Keratinocyte (primary cell): ENCODE data around the gene STAB2.

Experiments
- EZH2 ChIP-seq: IDR thresholded peaks from one replicate; pipeline ENCODE4 v1.6.1; 2012; ENCODE audit warnings: inconsistent platforms, mild to moderate bottlenecking, low read length, moderate library complexity
- TF ChIP-seq, protein P1 (sequence below), 3 experiments: IDR thresholded peaks in 1 of 3; conservative IDR thresholded peaks in 1 of 3; optimal IDR thresholded peaks in 1 of 3; 2 replicates in 2 of 3; 3 replicates in 1 of 3; pipeline versions ENCODE3 to v1.5.1; 2011; ENCODE audit warnings: low read length in 3 of 3, mild to moderate bottlenecking in 3 of 3, moderate library complexity in 2 of 3, control low read depth in 1 of 3, inconsistent platforms in 1 of 3; ENCODE audit not compliant: insufficient read depth in 2 of 3; ENCODE audit errors: extremely low read depth in 1 of 3

DNA sequence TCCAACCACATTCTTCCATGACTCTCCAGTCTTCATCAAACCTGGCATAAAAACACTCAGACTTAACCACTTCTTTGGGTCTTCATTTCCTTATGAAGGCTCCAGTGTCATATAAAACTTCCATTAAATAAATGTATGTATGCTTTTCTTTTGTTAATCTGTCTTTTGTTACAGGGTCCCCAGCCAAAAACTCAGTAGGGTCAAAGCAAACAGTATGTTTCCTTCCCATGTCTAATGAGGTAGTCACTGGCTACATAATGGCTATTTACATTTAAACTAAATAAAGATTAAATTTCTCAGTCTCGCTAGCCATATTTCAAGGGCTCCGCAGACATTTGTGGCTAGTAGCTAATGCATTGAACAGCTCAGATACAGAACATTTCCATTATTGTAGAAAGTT lies 40.1 kb upstream of the STAB2 start:
- no peak for TF ChIP-seq EZH2
- TF ChIP-seq, protein P1, sequence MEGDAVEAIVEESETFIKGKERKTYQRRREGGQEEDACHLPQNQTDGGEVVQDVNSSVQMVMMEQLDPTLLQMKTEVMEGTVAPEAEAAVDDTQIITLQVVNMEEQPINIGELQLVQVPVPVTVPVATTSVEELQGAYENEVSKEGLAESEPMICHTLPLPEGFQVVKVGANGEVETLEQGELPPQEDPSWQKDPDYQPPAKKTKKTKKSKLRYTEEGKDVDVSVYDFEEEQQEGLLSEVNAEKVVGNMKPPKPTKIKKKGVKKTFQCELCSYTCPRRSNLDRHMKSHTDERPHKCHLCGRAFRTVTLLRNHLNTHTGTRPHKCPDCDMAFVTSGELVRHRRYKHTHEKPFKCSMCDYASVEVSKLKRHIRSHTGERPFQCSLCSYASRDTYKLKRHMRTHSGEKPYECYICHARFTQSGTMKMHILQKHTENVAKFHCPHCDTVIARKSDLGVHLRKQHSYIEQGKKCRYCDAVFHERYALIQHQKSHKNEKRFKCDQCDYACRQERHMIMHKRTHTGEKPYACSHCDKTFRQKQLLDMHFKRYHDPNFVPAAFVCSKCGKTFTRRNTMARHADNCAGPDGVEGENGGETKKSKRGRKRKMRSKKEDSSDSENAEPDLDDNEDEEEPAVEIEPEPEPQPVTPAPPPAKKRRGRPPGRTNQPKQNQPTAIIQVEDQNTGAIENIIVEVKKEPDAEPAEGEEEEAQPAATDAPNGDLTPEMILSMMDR (optimal IDR thresholded peaks at IDR 0.05 in 1 of 3, IDR thresholded peaks at IDR 0.05 in 1 of 3, conservative IDR thresholded peaks at IDR 0.05 in 1 of 3; ENCODE audit: extremely low read depth in 1 of 3, insufficient read depth in 2 of 3, low read length in 3 of 3) = no peak
